ENCODE data around the gene HDAC4.
A peak's percentile ranks its signal among the peaks of the same experiment; 100 is the strongest.

Gene HDAC4

DNA sequence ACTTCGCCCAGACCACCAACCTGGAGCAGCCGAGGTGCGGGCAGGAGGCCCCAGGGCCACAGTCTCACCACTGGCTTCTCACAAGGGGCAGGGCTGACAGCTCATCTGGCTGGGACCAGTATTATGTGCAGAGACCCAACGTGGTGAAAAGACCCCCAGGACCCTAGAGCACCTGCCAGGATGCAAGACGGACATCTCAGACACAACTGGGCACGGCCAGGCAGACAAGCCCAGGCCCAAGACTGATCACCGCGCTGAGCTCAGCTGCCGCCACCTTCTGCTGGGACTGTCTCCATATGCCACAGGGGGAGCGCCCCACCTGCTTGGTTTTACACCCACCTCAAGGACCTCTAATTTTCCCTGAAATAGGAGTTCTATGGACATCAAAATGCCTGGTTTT is 23.2 kb downstream of the HDAC4 start:
- DNase-seq (ENCODE audit: low read depth) = no peak
- no peak overlapping the region for H3K4me3 ChIP-seq (ENCODE audit: low read length)
- TF ChIP-seq, protein P1, sequence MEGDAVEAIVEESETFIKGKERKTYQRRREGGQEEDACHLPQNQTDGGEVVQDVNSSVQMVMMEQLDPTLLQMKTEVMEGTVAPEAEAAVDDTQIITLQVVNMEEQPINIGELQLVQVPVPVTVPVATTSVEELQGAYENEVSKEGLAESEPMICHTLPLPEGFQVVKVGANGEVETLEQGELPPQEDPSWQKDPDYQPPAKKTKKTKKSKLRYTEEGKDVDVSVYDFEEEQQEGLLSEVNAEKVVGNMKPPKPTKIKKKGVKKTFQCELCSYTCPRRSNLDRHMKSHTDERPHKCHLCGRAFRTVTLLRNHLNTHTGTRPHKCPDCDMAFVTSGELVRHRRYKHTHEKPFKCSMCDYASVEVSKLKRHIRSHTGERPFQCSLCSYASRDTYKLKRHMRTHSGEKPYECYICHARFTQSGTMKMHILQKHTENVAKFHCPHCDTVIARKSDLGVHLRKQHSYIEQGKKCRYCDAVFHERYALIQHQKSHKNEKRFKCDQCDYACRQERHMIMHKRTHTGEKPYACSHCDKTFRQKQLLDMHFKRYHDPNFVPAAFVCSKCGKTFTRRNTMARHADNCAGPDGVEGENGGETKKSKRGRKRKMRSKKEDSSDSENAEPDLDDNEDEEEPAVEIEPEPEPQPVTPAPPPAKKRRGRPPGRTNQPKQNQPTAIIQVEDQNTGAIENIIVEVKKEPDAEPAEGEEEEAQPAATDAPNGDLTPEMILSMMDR (conservative IDR thresholded peaks at IDR 0.05; ENCODE audit: low read length) = no peak

GRCh38 chr2:239376942-239377531 is 23.8 kb downstream of the HDAC4 start:
- TF ChIP-seq, protein P1 (conservative IDR thresholded peaks at IDR 0.05; ENCODE audit: low read length) = no peak
- no peak overlapping the region for H3K4me3 ChIP-seq (ENCODE audit: low read length)
- no peak for DNase-seq (ENCODE audit: low read depth)

GRCh38 chr2:239376351-239376750 is 24.5 kb downstream of the HDAC4 start:
- H3K4me3 ChIP-seq (ENCODE audit: low read length) = no peak overlapping the region
- TF ChIP-seq, protein P1 (conservative IDR thresholded peaks at IDR 0.05; ENCODE audit: low read length) = no peak
- DNase-seq (ENCODE audit: low read depth) = no peak

- H3K4me3 ChIP-seq (ENCODE audit: low read length) = no peak overlapping the region
- no peak for DNase-seq (ENCODE audit: low read depth)
- TF ChIP-seq, protein P1 (conservative IDR thresholded peaks at IDR 0.05; ENCODE audit: low read length) = 0 out of 2 replicates have a peak, but pooled peaks have one; percentile 7
These were observed 25.4 kb downstream of the HDAC4 start for GRCh38 chr2:239375278-239376061.

DNA sequence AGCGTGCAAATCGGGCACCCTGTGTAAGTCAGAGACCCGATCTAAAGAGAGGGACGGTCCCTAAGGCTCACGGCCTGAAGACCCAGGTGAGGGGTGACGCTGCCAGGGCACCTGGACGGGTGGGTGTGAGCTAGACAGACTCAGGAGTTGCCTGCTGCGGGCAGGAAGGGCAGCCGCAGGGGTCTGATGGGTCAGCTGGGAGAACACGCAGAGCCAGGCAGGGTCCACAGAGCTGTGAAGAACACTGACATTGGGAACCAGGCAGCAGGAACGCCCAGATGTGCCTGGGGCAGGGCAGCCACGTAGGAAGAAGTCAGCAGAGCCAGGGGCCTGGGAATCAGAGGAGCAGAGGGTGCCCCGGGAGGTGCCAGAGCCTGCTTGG is 25.9 kb downstream of the HDAC4 start:
- TF ChIP-seq, protein P1 (conservative IDR thresholded peaks at IDR 0.05; ENCODE audit: low read length) = no peak
- no peak overlapping the region for H3K4me3 ChIP-seq (ENCODE audit: low read length)

GRCh38 chr2:239372835-239373234 is 28.0 kb downstream of the HDAC4 start:
- H3K4me3 ChIP-seq (ENCODE audit: low read length) = no peak overlapping the region
- DNase-seq (ENCODE audit: low read depth) = no peak
- TF ChIP-seq, protein P1 (conservative IDR thresholded peaks at IDR 0.05; ENCODE audit: low read length) = no peak

More for the DNA sequence above, 25.9 kb downstream of the HDAC4 start:
- no peak for DNase-seq (ENCODE audit: low read depth)
